SU-DHL-6 (cell line): ENCODE data around the gene GP9.

ENCODE experiments used
- H2AFZ ChIP-seq: fragments of 200-600 bp; sonication (generic); 2 replicates; pipeline ENCODE4 v1.6.1; 2014; ENCODE audit warnings: low read depth, mild to moderate bottlenecking, moderate library complexity, mixed read lengths, antibody characterized with exemption, low read length; ENCODE audit not compliant: severe bottlenecking
- H3F3A ChIP-seq: fragments of 200-600 bp; shearing (Covaris generic); 2 replicates; pipeline ENCODE4 v1.6.0; 2016; ENCODE audit warnings: antibody characterized with exemption, mild to moderate bottlenecking; ENCODE audit not compliant: insufficient read depth
- H3K27ac ChIP-seq: fragments of 200-600 bp; sonication (generic); 2 replicates; pipeline ENCODE4 v1.5.1; 2016; ENCODE audit warnings: low read depth, mild to moderate bottlenecking, low read length, moderate library complexity, mixed read lengths
- H3K27me3 ChIP-seq: fragments of 200-600 bp; sonication (generic), shearing (Covaris generic); 2 replicates; pipeline ENCODE4 v1.6.0; 2014; ENCODE audit warnings: mild to moderate bottlenecking, low read length
- H3K36me3 ChIP-seq: fragments of 200-600 bp; sonication (generic); 2 replicates; pipeline ENCODE4 v1.6.1; 2014; ENCODE audit warnings: mild to moderate bottlenecking, low read length, mixed read lengths
- H3K4me2 ChIP-seq: fragments of 300-600, 200-600 bp; shearing (Covaris generic), sonication (generic); 2 replicates; pipeline ENCODE4 v1.6.0; 2014; ENCODE audit warnings: low read length, low read depth, mild to moderate bottlenecking; ENCODE audit not compliant: poor library complexity, severe bottlenecking
- H3K4me3 ChIP-seq: fragments of 200-600 bp; sonication (generic); 2 replicates; pipeline ENCODE4 v1.5.1; 2014; ENCODE audit warnings: antibody characterized with exemption, low read length, mild to moderate bottlenecking, mixed read lengths; ENCODE audit not compliant: insufficient read depth, poor library complexity, severe bottlenecking
- H3K79me2 ChIP-seq: fragments of 200-600 bp; sonication (generic); 2 replicates; pipeline ENCODE4 v1.6.1; 2014; ENCODE audit warnings: mild to moderate bottlenecking, low read length, moderate library complexity; ENCODE audit not compliant: insufficient read depth
- H3K9ac ChIP-seq: fragments of 200-600 bp; sonication (generic); 2 replicates; pipeline ENCODE4 v1.7.0; 2014; ENCODE audit warnings: mild to moderate bottlenecking, low read length
- H3K9me2 ChIP-seq: fragments of 200-600 bp; sonication (generic); replicated peaks from 2 replicates; pipeline ENCODE4 v1.6.1; 2014; ENCODE audit warnings: low read length; ENCODE audit not compliant: insufficient read depth
- H3K9me3 ChIP-seq: fragments of 200-600 bp; sonication (generic); 2 replicates; pipeline ENCODE4 v1.6.1; 2014; ENCODE audit warnings: low read length, mixed read lengths; ENCODE audit not compliant: insufficient read depth
- H4K20me1 ChIP-seq: fragments of 200-600 bp; sonication (generic); 2 replicates; pipeline ENCODE4 v1.6.1; 2014; ENCODE audit warnings: low read depth, mild to moderate bottlenecking, antibody characterized with exemption, low read length, moderate library complexity, mixed read lengths
- EZH2phosphoT487 ChIP-seq: fragments of 200-600 bp; sonication (generic), shearing (Covaris generic); conservative IDR thresholded peaks from 2 replicates; pipeline ENCODE4 v1.6.1; 2018; ENCODE audit warnings: mild to moderate bottlenecking, antibody characterized with exemption, low read length, moderate library complexity, mixed read lengths
- TF ChIP-seq, protein P1 (sequence below): fragments of 200-600 bp; sonication (generic); IDR thresholded peaks from one replicate; pipeline ENCODE4 v1.5.1; 2017; ENCODE audit warnings: antibody characterized with exemption, mild to moderate bottlenecking, low read length, moderate library complexity; ENCODE audit not compliant: insufficient read depth, poor library complexity, severe bottlenecking

Gene GP9

GRCh38 chr3:129054605-129055104 is 5.9 kb upstream of the GP9 start:
- H3K4me3 ChIP-seq: no peak overlapping the region
- no peak overlapping the region for H3K27ac ChIP-seq
- H3K4me2 ChIP-seq: no peak overlapping the region
- H3K9ac ChIP-seq: no peak overlapping the region
- H3K9me2 ChIP-seq: no peaks in the 10 kb centered on the region
- no peaks in the 10 kb centered on the region for H3K79me2 ChIP-seq
- H3F3A ChIP-seq: no peaks in the 10 kb centered on the region
- H3K9me3 ChIP-seq: no peaks in the 10 kb centered on the region
- H4K20me1 ChIP-seq: no peaks in the 10 kb centered on the region
- no peaks in the 10 kb centered on the region for H3K27me3 ChIP-seq
- no peak for TF ChIP-seq EZH2phosphoT487
- TF ChIP-seq, protein P1, sequence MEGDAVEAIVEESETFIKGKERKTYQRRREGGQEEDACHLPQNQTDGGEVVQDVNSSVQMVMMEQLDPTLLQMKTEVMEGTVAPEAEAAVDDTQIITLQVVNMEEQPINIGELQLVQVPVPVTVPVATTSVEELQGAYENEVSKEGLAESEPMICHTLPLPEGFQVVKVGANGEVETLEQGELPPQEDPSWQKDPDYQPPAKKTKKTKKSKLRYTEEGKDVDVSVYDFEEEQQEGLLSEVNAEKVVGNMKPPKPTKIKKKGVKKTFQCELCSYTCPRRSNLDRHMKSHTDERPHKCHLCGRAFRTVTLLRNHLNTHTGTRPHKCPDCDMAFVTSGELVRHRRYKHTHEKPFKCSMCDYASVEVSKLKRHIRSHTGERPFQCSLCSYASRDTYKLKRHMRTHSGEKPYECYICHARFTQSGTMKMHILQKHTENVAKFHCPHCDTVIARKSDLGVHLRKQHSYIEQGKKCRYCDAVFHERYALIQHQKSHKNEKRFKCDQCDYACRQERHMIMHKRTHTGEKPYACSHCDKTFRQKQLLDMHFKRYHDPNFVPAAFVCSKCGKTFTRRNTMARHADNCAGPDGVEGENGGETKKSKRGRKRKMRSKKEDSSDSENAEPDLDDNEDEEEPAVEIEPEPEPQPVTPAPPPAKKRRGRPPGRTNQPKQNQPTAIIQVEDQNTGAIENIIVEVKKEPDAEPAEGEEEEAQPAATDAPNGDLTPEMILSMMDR: no peak
- no peaks in the 10 kb centered on the region for H3K36me3 ChIP-seq
- no peak overlapping the region for H2AFZ ChIP-seq

DNA sequence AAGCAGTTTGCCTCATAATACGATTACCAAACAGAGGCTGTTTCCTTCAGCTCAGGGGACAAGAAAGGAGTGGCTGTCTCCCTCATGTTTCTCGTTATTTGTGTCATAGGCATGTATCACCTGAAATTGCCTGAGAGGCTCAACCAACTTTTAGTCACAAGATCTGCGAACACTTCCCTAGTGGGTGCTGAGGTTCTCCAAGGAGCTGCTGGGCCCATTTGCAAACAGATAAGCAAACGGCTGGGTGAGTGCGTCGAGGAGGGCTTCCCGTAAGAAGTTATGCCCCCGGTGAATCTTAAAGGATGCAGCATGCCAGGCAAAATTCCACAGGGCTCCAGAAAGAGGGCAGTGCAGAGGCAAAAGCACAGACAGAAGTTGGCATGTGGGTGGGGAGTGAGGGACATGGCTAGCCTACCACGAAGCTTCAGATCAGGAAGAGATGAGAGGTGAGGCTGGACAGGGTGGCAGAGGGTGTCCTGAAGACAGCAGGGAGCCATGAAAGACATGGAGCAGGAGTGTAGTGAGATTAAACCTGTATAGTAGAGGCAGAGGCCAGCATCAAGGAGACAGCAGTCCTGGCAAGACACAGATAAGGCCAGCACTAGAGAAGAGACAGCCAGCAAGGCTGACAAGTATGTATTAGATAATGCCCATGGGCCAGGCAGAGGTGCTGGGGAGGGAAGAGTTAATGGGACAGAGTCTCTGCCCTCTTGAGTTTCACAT is 4.0 kb upstream of the GP9 start:
- Histone ChIP-seq H3F3A (no peaks in the 10 kb centered on the region), H3K9me2 (no peaks in the 10 kb centered on the region), H3K4me3 (no peak overlapping the region), H3K79me2 (no peaks in the 10 kb centered on the region), H3K4me2 (no peak overlapping the region), H4K20me1 (no peaks in the 10 kb centered on the region), H3K27me3 (no peaks in the 10 kb centered on the region), H3K9me3 (no peaks in the 10 kb centered on the region), H3K36me3 (no peaks in the 10 kb centered on the region), H3K27ac (no peak overlapping the region), H2AFZ (no peak overlapping the region), H3K9ac (no peak overlapping the region)
- TF ChIP-seq EZH2phosphoT487: no peak
- TF ChIP-seq, protein P1: no peak

GRCh38 chr3:129057249-129057648 is 3.3 kb upstream of the GP9 start:
- no peaks in the 10 kb centered on the region for H3K79me2 ChIP-seq
- H4K20me1 ChIP-seq: no peaks in the 10 kb centered on the region
- no peak overlapping the region for H3K27ac ChIP-seq
- no peaks in the 10 kb centered on the region for H3K9me3 ChIP-seq
- no peaks in the 10 kb centered on the region for H3F3A ChIP-seq
- H3K4me2 ChIP-seq: no peak overlapping the region
- TF ChIP-seq, protein P1: no peak
- TF ChIP-seq EZH2phosphoT487: no peak
- no peaks in the 10 kb centered on the region for H3K9me2 ChIP-seq
- H3K27me3 ChIP-seq: no peaks in the 10 kb centered on the region
- no peaks in the 10 kb centered on the region for H3K36me3 ChIP-seq
- no peak overlapping the region for H3K4me3 ChIP-seq
- H3K9ac ChIP-seq: no peak overlapping the region
- H2AFZ ChIP-seq: no peak overlapping the region
